Choroid plexus epithelial cell (primary cell): ENCODE data around the gene VTI1A.
A peak's percentile ranks its signal among the peaks of the same experiment; 100 is the strongest.

Experiments used
- DNase-seq: peaks from one replicate; pipeline ENCODE4 v3.0.0-alpha.2; 2010; ENCODE audit warnings: low read depth
- H3K4me3 ChIP-seq: 2 replicates; pipeline ENCODE4 v1.5.1; 2011; ENCODE audit warnings: low read depth, mild to moderate bottlenecking, control low read depth, low read length, moderate library complexity
- CTCF ChIP-seq: conservative IDR thresholded peaks from 2 replicates; pipeline ENCODE4 v1.5.1; 2011; ENCODE audit warnings: low read depth, mild to moderate bottlenecking, control low read depth, inconsistent platforms, low read length, moderate library complexity

The VTI1A gene

GRCh38 chr10:112663234-112664125 is 216.5 kb downstream of the VTI1A start:
- TF ChIP-seq CTCF = no peak
- DNase-seq = peak; percentile 41
- H3K4me3 ChIP-seq = no peak overlapping the region

- no peak for DNase-seq
- TF ChIP-seq CTCF = no peak
These were observed 219.1 kb downstream of the VTI1A start for GRCh38 chr10:112666094-112666493.

GRCh38 chr10:112669989-112670388 is 223.0 kb downstream of the VTI1A start:
- H3K4me3 ChIP-seq = no peak overlapping the region
- DNase-seq = no peak
- no peak for TF ChIP-seq CTCF

More at GRCh38 chr10:112666094-112666493, 219.1 kb downstream of the VTI1A start:
- H3K4me3 ChIP-seq = no peak overlapping the region

- TF ChIP-seq CTCF = no peak
- no peak overlapping the region for H3K4me3 ChIP-seq
- no peak for DNase-seq
These were observed 224.7 kb downstream of the VTI1A start for GRCh38 chr10:112671743-112672142.

GRCh38 chr10:112672706-112673105 is 225.7 kb downstream of the VTI1A start:
- H3K4me3 ChIP-seq = no peak overlapping the region
- TF ChIP-seq CTCF = no peak
- no peak for DNase-seq

- DNase-seq = no peak
- no peak overlapping the region for H3K4me3 ChIP-seq
- no peak for TF ChIP-seq CTCF
These were observed 228.6 kb downstream of the VTI1A start for GRCh38 chr10:112675560-112676083.
